Transverse colon (tissue), 4 donors: ENCODE measurements around the gene ATG4B. TPM values are rescaled to one million over a fixed set of nuclear protein-coding genes. Genes with fewer than 3 reads are reported as not detected.

ENCODE experiments used
- DNase-seq: peaks from one replicate; pipeline ENCODE4 v3.0.0-alpha.2; 2019
- H3K27ac ChIP-seq, 4 donors: fragments of 200-600 bp; sonication (generic); 2 replicates each; pipeline ENCODE4 v1.5.1; 2016 to 2018; ENCODE audit warnings: inconsistent platforms in 4 of 4
- H3K27me3 ChIP-seq: fragments of 200-600 bp; sonication (generic); 2 replicates; pipeline ENCODE4 v1.5.1; 2017; ENCODE audit warnings: inconsistent platforms
- H3K36me3 ChIP-seq, 4 donors: fragments of 200-600 bp; sonication (generic); 2 replicates each; pipeline ENCODE4 v1.5.1; 2017 to 2019; ENCODE audit warnings: inconsistent platforms in 4 of 4
- H3K4me1 ChIP-seq, 4 donors: fragments of 200-600 bp; sonication (generic); 2 replicates each; pipeline ENCODE4 v1.5.1; 2017 to 2020; ENCODE audit warnings: inconsistent platforms in 4 of 4
- H3K4me3 ChIP-seq, 4 donors: fragments of 200-600 bp; sonication (generic); 1 replicate in 1 of 4; 2 replicates in 3 of 4; pipeline versions ENCODE4 v1.5.1 to v1.6.1; 2017 to 2019; ENCODE audit warnings: inconsistent platforms in 4 of 4
- H3K9me3 ChIP-seq, 2 donors: fragments of 200-600 bp; sonication (generic); 2 replicates each; pipeline ENCODE4 v1.5.1; 2017 to 2019; ENCODE audit warnings: inconsistent platforms in 2 of 2
- CTCF ChIP-seq, 5 experiments: fragments of 200-600 bp in 3 of 5; fragments of 450-650 bp in 2 of 5; sonication (generic) in 3 of 5; IDR thresholded peaks; 1 replicate in 2 of 5; 2 replicates in 3 of 5; pipeline ENCODE4 v1.5.1; 2016 to 2017; ENCODE audit warnings: antibody characterized with exemption in 5 of 5, inconsistent platforms in 3 of 5, mild to moderate bottlenecking in 2 of 5, moderate library complexity in 1 of 5
- EP300 ChIP-seq: sonication (generic); formaldehyde crosslinking; IDR thresholded peaks from one replicate; pipeline ENCODE4 v1.6.1; 2017; ENCODE audit warnings: antibody characterized with exemption, low read depth
- POLR2A ChIP-seq: fragments of 450-650 bp; IDR thresholded peaks from one replicate; pipeline ENCODE4 v1.6.1; 2016; ENCODE audit warnings: antibody characterized with exemption, mild to moderate bottlenecking, moderate library complexity
- POLR2AphosphoS5 ChIP-seq, 3 donors: sonication (generic); formaldehyde crosslinking; IDR thresholded peaks; one replicate each; pipeline ENCODE4 v1.6.1; 2016; ENCODE audit warnings: antibody characterized with exemption in 3 of 3
- WGBS, 2 donors: methylation state at CpG; one replicate each; pipeline ENCODE4 v1.1.5; 2018; ENCODE audit warnings: low coverage in 1 of 2; 5-methylcytosine and 5-hydroxymethylcytosine counted together
- in situ Hi-C, 4 donors: fragments of 200-750 bp; cut with MboI; loops; one replicate each; pipeline versions ENCODE4 v1.15.0 to v1.15.1; 2017; ENCODE audit warnings: low sequenced_read_pairs in 3 of 4, low pct_ligation_motif_present in 1 of 4, low pct_unique_long_range_greater_than_20kb in 1 of 4
- intact Hi-C: fragments of 100-400 bp; cut with DNase I; formaldehyde crosslinking; loops from one replicate; pipeline ENCODE4 v1.15.1; 2023; ENCODE audit warnings: low total_unique reads
- total RNA-seq, 4 donors: library from RNA; depleted of rRNA; stranded (reverse); fragments of >200 nt; gene quantifications; one replicate each; pipeline ENCODE4 v1.1.0, GENCODE V29; 2016

ATG4B gene
- total RNA-seq, 4 donors from 2014 or later, result 62.9 to 400 (median 137) TPM

- 89% methylated on average over 11 of the region's 15 CpGs; no CpG with 5 or more reads in 1 of the 2 donors for WGBS, 2 donors
- DNase-seq, result no peak
- no peak overlapping the region for H3K4me3 ChIP-seq
- H3K9me3 ChIP-seq, result no peaks in the 10 kb centered on the region
- H3K4me1 ChIP-seq, result no peaks in the 10 kb centered on the region
- H3K36me3 ChIP-seq, result peaks cover 0 to 34% (median 10%) of the 10 kb centered on the region in 4 donors
- H3K27me3 ChIP-seq, result no peaks in the 10 kb centered on the region
- no peak for TF ChIP-seq CTCF (IDR thresholded peaks at IDR 0.05)
- TF ChIP-seq POLR2AphosphoS5 (IDR thresholded peaks at IDR 0.05), result no peak
- no peak for TF ChIP-seq EP300
- no peak for TF ChIP-seq POLR2A
- H3K27ac ChIP-seq, result no peak overlapping the region
- in situ Hi-C loops, result no loop called here
- intact Hi-C loops, result no loop called here
Observed at GRCh38 chr2:241720560-241720959, 83.1 kb downstream of the ATG4B start.

GRCh38 chr2:241721852-241722251, 84.4 kb downstream of the ATG4B start:
- no peak for DNase-seq
- 90 to 94% methylated on average over 6 to 12 of the region's 12 CpGs for WGBS, 2 donors
- Histone ChIP-seq H3K27me3 (no peaks in the 10 kb centered on the region), H3K36me3 (peaks cover 0 to 34% (median 10%) of the 10 kb centered on the region in 4 donors), H3K27ac (no peak overlapping the region), H3K4me1 (no peaks in the 10 kb centered on the region), H3K4me3 (no peak overlapping the region), H3K9me3 (no peaks in the 10 kb centered on the region)
- intact Hi-C loops, result no loop called here
- TF ChIP-seq POLR2A (no peak), POLR2AphosphoS5 (IDR thresholded peaks at IDR 0.05) (no peak), EP300 (no peak), CTCF (IDR thresholded peaks at IDR 0.05) (no peak)
- in situ Hi-C loops, result no loop called here

DNA sequence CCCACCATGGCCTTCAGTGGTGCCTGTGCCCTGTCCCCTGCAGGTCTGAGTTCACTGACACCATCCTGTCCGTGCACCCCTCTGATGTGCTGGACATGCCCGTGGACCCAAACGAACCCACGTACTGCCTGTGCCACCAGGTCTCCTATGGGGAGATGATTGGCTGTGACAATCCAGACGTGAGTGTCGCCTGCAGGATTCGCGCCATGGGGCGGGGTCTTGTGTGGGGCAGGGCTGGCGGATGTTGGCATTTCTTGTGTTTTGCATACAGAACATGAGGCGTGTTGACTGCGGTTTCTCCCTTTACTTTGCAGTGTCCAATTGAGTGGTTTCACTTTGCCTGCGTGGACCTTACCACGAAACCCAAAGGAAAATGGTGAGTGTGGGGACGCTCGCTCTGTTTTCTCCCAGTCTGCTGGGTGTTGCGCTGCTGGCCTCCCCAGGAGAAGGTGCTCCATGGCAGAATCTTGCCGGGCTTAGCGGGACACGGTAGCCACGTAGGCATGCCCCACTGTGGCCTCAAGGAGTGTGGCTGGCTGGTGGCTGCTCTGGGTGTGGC, 85.5 kb downstream of the ATG4B start:
- Histone ChIP-seq H3K27me3 (no peaks in the 10 kb centered on the region), H3K9me3 (no peaks in the 10 kb centered on the region), H3K4me1 (no peaks in the 10 kb centered on the region), H3K4me3 (no peak overlapping the region), H3K27ac (no peak overlapping the region), H3K36me3 (peaks cover 0 to 30% (median 10%) of the 10 kb centered on the region in 4 donors)
- no peak for DNase-seq
- TF ChIP-seq CTCF (IDR thresholded peaks at IDR 0.05), result no peak
- no peak for TF ChIP-seq EP300
- TF ChIP-seq POLR2AphosphoS5 (IDR thresholded peaks at IDR 0.05), result no peak
- TF ChIP-seq POLR2A, result no peak
- intact Hi-C loops, result no loop called here
- in situ Hi-C loops, result no loop called here
- WGBS, 2 donors, result 97% methylated on average over 21 of the region's 21 CpGs; no CpG with 5 or more reads in 1 of the 2 donors

Other genes starting within 250 kb of the ATG4B start
- 100 to 1,000 TPM; 159 to 427 (median 205) TPM for gene STK25, start 129.1 kb upstream of the ATG4B start, total RNA-seq
- 10 to 100 TPM; 21.0 to 84.2 (median 24.4) TPM for gene BOK, start 78.9 kb upstream of the ATG4B start, total RNA-seq
- gene THAP4, start 535 bp upstream of the ATG4B start, total RNA-seq, result 100 to 1,000 TPM in 1 of 4 donors, 10 to 100 TPM in 3; 65.1 to 142 (median 82.8) TPM
- 10 to 100 TPM in 2 of 4 donors, 1 to 10 TPM in 2; 3.4 to 27.9 (median 11.4) TPM for gene DTYMK, start 49.1 kb downstream of the ATG4B start, total RNA-seq
- 10 to 100 TPM; 37.4 to 94.3 (median 56.3) TPM for gene ING5, start 64.3 kb downstream of the ATG4B start, total RNA-seq
- 100 to 1,000 TPM in 1 of 4 donors, 10 to 100 TPM in 3; 53.2 to 150 (median 55.5) TPM for gene D2HGDH, start 96.9 kb downstream of the ATG4B start, total RNA-seq
- gene GAL3ST2, start 139.1 kb downstream of the ATG4B start, total RNA-seq, result 100 to 1,000 TPM in 1 of 4 donors, 10 to 100 TPM in 3; 50.8 to 364 (median 76.0) TPM
- 100 to 1,000 TPM in 2 of 4 donors, 10 to 100 TPM in 2; 58.1 to 195 (median 93.9) TPM for gene NEU4, start 171.5 kb downstream of the ATG4B start, total RNA-seq
- under 1 TPM in 2 of 4 donors, not detected in 2; 0.55 to 0.64 TPM for gene PDCD1, start 221.2 kb downstream of the ATG4B start, total RNA-seq
- under 1 TPM in 1 of 4 donors, not detected in 3; 0.16 TPM for gene RTP5, start 232.0 kb downstream of the ATG4B start, total RNA-seq